Amniotic stem cell (primary cell): ENCODE data around the gene CDH8.

Experiments
- DNase-seq: peaks from one replicate; lab custom pipeline; 2025; lab: John Stamatoyannopoulos, UW

Gene CDH8

DNA sequence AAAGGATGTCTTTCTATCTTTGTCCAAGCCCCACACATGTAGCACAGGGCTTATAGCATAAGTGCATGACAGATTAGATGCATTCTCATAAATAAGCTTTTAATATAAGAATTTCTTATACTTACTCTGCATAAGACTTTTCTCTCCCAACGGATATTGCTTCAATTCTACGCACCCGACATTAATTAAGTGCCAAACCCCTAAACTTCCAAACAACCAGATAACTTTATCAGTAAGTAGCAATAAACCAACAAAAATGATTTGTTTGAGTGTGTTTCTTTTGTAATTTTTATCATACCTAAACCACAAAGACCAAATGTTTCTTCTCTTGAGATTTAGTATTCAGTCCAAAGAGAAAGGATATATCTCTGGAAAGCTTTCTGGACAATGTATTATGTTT is 391.5 kb downstream of the CDH8 start:
- DNase-seq, result no peak

DNA sequence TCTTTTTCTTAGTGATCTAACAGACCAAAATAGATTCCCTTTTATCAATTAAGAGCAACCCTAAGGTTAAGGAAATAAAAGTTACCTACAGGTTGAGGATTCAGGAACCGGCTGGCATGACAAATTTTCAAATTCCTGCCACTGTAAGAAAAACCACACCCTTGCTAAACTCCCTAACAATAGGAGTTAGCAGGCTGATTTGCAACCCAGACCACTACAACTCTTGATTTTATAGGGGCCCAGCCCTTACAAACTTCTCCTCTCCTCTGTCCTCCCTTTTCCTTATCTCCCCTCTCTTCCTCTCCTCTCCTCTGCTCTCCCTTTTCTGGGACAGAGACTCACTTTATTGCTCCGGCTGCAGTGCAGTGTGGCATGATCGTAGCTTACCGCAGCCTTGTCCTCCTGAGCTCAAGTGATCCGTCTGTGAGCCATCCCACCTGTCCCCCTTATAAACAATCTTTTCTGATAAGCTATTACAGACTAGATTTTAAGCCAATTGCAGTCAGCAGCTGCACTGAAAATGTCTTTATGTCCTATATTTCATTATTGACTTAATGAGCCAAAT is 418.9 kb downstream of the CDH8 start:
- no peak for DNase-seq

DNA sequence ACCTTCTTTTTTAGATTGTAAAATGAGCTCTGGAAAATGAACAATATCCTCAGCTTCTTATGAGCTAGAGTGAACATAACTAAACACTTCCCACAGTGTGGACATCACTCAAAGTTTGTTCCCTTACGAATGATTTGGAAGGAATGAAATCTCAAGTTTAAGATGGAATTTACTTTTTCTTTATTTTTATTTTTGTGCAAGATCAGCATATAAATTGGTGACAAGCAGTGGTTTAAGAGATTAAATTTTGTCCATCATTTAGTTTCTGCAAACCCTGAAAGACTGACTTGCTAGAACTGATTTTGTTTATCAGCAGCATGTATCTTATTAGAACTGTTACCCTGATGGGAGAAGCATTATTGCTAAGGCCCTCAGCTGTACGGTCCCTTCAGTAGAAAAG is 420.1 kb downstream of the CDH8 start:
- DNase-seq, result no peak

DNA sequence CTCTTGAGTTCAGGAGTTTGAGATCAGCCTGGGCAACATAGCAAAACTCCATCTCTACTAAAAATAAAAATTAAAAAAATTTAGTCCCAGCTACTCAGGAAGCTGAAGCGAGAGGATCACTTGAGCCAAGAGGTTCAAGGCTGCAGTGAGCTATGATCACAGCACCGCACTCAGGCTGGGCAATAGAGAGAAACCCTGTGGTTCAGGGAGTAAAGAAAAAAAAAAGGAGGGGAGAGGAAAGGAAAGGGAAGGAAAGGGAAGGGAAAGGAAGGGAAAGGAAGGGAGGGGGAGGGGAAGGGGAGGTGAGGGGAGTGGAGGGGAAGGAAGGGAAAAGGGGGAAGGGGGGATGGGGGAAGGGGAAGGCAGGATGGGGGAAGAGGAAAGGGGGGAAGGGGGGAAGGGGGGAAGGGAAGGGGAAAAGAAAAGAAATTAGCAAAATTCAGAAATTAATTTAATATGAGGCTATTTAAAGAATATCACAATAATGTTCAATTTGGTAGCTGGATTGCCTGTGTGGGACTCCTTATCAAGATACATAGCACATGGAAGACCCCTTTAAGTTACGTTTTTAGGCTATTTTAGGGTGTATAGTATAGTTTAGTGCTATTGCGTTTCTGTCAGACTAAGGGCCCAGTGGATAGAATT is 424.3 kb downstream of the CDH8 start:
- DNase-seq, result no peak

DNA sequence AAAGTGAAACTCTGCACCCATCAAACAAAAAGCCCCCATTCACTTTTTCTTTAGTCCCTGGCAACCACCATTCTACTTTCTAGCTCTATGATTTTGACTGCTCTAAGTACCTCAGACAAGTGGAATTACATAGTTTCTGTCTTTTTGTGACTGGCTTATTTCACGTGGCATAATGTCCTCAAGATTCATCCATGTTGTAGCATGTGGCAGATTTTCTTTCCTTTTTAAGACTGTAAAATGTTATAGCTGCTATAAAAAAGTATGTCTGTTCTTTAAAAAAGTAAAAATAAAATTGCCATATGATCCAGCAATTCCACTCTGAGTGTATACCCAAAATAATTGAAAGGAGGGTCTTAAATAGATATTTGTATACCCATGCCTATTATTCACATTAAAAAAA is 429.7 kb downstream of the CDH8 start:
- DNase-seq, result no peak
